Astrocyte of the hippocampus (primary cell): ENCODE measurements around the gene TRIO.

ENCODE experiments used
- DNase-seq: peaks from one replicate; pipeline ENCODE4 v3.0.0; 2011; ENCODE audit warnings: low read depth, low spot score

The TRIO gene

GRCh38 chr5:14408969-14409586 lies 265.9 kb downstream of the TRIO start:
- no peak for DNase-seq

- no peak for DNase-seq
Measured at GRCh38 chr5:14410068-14410393, 266.9 kb downstream of the TRIO start.

- DNase-seq, result no peak
Measured at GRCh38 chr5:14410394-14411201, 267.5 kb downstream of the TRIO start.

GRCh38 chr5:14411216-14411615 lies 268.1 kb downstream of the TRIO start:
- no peak for DNase-seq

- no peak for DNase-seq
Measured at GRCh38 chr5:14413331-14413750, 270.2 kb downstream of the TRIO start.

- no peak for DNase-seq
Measured at GRCh38 chr5:14414007-14414406, 270.9 kb downstream of the TRIO start.

GRCh38 chr5:14414656-14415023 lies 271.5 kb downstream of the TRIO start:
- no peak for DNase-seq

- no peak for DNase-seq
Measured at GRCh38 chr5:14415024-14415697, 272.0 kb downstream of the TRIO start.

GRCh38 chr5:14415698-14416074 lies 272.5 kb downstream of the TRIO start:
- no peak for DNase-seq

- DNase-seq, result peak; percentile 24
Measured at GRCh38 chr5:14416621-14417275, 273.6 kb downstream of the TRIO start.

- peak; percentile 67 for DNase-seq
Measured at GRCh38 chr5:14417276-14417730, 274.2 kb downstream of the TRIO start.

- DNase-seq, result no peak
Measured at GRCh38 chr5:14417792-14418765, 274.9 kb downstream of the TRIO start.

GRCh38 chr5:14419686-14420085 lies 276.5 kb downstream of the TRIO start:
- DNase-seq, result no peak

GRCh38 chr5:14420101-14420811 lies 277.1 kb downstream of the TRIO start:
- DNase-seq, result peak; percentile 37

GRCh38 chr5:14421851-14422250 lies 278.7 kb downstream of the TRIO start:
- DNase-seq, result no peak

GRCh38 chr5:14424011-14424685 lies 281.0 kb downstream of the TRIO start:
- peak; percentile 42 for DNase-seq

GRCh38 chr5:14425559-14425958 lies 282.4 kb downstream of the TRIO start:
- DNase-seq, result no peak

- DNase-seq, result no peak
Measured at GRCh38 chr5:14426521-14426920, 283.4 kb downstream of the TRIO start.

GRCh38 chr5:14428302-14429081 lies 285.4 kb downstream of the TRIO start:
- DNase-seq, result peak; percentile 81
